ENCODE results near the gene OR4A15.

The OR4A15 gene

GRCh38 chr11:55367674-55368073 is at the start of gene OR4A15:
OR4A15 (plus strand) TSS chr11:55367974; CDS start chr11:55367974, 0 bp downstream.
- DNase-seq: no peak

- no peak for DNase-seq
Measured at GRCh38 chr11:55324500-55324899, 43.3 kb upstream of the OR4A15 start.

GRCh38 chr11:55342901-55343300 is 24.9 kb upstream of the OR4A15 start, which contains the start of gene OR4A16:
OR4A16 (plus strand) TSS chr11:55343201; CDS start chr11:55343201, 0 bp downstream.
- DNase-seq: no peak

GRCh38 chr11:55345306-55345705 is 22.5 kb upstream of the OR4A15 start:
- no peak for DNase-seq

- no peak for DNase-seq
Measured at GRCh38 chr11:55349032-55349431, 18.7 kb upstream of the OR4A15 start.

GRCh38 chr11:55357560-55358184 is 10.1 kb upstream of the OR4A15 start:
- no peak for DNase-seq

GRCh38 chr11:55401011-55401410 is 33.2 kb downstream of the OR4A15 start:
- no peak for DNase-seq
